CD4-positive, alpha-beta T cell treated with Interleukin-6 at 100 ng/mL for 8 hours (primary cell): ENCODE results near the gene PTGFRN.
A peak's percentile ranks its signal among the peaks of the same experiment; 100 is the strongest.

Experiments used
- DNase-seq: peaks from one replicate; pipeline ENCODE4 v3.0.0-alpha.2; 2020; ENCODE audit warnings: mixed read lengths, low spot score

Gene PTGFRN

DNA sequence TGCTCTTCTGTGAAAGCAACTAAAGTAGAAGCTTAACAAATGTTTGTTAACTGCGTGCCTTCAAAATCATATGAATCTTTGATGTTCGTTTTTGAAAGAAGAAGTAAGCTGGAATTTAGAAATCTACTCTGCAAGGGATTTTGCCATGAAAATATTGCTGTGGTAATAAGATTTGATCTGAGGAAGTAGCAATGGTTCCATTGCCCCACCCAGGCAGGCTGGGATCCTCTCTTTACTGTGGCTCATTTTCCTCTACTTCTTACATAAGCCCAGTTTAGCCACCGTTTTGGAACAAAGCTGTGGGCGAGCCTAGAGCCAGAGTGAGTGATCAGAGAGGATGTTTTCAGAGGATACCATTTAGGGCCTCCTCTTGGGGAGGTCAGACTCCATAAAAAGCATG, 20.3 kb upstream of the PTGFRN start:
- no peak for DNase-seq

DNA sequence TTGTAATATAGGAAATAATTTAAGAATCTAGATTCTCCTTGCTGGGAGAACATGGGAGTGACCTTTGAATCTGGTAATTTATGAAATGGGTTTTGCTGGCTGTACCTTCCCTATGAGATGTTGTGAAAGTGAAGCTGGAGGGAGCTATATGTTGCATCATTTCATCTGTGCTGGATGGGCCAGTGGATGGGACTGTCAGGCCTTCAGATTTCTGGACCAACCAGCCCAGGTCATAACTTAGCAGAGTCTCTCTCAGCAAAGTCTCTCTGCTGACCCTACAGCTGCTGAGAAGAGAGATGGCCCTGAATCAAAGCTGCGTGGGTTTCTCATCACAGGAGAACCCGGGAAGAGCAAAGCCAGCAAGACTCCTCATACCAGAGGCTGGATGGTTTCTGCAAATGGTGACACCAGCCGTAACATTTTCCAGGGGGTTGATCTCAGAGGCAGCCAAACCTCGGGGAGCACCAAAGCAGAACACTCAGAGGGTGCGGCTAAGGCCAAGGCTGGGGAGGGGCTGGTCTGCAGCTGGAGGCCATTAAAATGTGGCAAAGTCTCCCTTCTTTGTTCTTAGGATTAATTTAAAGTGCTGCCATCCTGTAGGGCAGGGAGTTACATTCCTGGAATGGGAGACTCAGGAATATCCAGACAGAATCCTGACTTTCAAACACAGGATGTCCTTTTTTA, 18.2 kb upstream of the PTGFRN start:
- DNase-seq = no peak

DNA sequence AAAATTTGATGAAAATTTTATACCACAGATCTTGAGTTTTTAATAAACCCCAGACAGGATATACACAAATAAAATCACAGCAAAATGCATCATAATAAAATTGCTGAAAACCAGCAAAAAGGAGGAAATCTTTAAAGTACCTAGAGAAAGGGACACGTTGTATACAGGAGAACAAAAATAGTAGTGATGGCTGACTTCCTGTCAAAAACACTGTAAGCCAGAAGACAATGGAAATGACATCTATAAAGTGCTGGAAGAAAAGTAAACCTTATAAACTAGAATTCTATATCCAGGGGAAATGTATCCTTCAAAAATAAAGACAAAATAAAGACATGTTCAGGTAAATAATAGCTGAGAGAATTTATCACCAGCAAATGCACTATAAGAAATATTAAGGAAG, 14.6 kb upstream of the PTGFRN start:
- DNase-seq = no peak

DNA sequence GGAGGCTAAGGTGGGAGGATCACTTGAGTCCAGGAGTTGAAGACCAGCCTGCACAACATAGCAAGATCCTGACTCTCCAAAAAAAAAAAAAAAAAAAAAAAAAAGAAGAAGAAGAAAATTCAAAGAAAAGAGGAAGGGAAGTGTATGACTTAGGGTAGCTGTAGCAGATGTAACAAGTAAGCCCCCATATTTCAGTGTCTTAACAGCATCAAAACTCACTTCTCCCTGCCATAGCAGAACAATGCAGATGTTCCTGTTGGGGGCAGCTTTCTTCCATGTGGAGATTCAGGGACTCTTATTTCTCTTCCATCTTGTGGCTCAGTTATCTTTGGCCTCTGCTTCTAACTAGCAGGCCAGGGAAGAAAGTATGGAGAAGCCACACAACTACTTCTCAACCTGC, 10.2 kb upstream of the PTGFRN start:
- DNase-seq = no peak

DNA sequence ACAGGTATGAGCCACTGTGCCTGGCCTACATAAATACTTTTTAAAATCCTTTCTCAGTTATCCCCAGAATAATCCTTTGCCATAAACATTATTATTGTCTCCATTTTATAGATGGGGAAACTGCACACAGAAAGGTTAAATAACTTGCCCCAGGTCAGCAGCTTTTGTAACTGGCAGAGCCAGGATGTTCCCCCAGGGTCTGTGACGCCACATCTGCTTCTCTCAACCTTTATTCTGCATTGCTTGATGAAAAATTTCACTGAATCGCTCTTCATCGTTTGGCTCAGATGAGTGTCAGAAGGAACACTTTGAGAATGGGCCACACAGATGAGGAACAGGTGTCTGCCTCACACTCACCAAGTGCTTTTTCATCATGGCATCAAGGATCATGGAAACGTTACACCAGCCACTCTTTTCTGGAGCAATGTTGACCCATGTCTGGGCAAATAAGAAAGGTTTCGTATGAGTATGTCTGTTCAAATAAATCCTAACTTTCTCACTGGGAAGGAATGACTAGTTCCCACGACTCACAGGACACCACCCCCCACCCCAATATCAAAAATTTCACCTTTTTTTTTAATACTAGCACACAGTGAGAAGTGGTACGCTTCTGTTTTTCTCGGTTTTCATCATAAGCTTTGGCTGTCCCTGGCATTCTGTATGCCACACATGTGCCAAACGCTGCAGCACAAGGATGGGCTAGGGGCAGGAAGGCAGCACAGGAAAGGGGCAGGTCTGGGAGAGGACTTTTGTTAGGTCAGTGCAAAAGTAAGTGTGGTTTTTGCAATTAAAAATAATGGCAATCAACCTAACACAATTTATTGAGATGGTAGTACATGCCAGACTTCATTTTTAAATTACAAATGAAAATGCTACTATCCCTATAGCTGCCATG, 9.0 kb upstream of the PTGFRN start:
- DNase-seq = no peak

DNA sequence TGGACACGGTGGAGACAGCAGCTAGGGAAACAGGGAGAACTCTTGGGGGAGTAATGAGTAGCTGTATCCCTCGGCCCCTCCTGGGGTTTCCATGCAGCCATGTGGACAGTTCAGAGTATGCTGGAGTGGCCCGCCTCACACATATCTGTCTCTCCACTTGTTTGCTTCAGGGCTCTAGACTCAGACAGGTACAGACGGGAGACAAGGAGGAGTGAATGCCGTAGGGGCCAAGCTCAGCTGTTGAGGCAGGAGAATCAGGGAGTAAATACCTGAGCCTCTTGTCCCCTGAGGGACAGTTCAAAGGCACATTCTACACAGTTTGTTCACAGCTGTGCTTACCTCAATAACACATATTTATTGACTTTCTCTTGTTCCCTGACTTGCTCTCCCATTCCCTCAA, 7.7 kb upstream of the PTGFRN start:
- DNase-seq = no peak

DNA sequence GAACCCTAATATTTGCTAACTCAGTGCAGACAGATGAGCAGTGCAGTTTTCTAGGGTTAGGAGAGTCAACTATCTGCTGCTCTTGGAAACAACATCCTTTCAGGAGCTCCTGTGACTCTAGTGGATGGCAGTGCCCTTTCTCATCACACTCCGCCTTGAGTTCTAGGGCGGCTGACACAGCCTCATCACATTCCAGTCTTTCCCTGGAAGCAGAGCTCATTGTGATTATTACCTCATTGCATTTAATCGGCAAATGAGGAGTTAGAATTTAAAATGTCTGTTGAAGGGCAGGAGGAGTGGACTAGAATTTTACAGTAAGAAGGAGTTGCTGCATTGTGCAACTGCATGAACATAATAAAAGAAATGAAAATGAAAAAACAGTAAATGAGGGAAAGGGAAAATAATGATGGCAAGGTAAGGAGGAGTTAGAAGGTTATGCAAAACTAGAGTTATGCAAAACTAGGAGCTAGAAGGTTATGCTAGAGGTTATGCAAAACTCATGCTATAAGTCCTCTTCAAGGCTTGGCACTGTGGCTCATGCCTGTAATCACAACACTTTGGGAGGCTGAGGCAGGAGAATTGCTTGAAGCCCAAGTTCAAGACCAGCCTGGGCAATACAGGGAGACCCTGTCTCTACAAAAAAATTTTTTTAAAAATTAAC, 6.9 kb upstream of the PTGFRN start:
- no peak for DNase-seq

DNA sequence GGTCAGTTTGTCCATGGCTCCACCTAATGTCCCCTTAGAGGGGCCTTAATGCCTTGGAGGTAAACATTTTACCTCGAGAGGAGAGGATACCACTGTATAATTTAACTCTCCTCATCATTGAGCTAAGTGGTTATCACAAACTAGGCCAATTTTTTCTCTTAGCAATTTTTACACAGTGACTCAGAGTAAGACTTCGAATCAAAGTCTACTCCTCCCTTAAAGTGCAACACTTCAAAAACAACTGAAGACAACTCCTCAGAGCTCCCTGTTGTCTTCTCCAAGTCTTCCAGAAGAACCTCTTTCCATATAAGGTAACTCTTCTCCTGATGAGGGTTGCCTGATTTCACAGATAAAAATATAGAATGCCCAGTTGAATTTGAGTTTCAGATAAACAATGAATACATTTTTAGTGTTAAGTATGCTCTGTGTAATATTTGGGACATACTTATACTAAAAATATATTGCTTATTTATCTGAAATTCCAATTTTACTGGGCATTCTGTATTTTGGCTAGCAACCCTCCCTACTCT, 4.9 kb upstream of the PTGFRN start:
- no peak for DNase-seq

DNA sequence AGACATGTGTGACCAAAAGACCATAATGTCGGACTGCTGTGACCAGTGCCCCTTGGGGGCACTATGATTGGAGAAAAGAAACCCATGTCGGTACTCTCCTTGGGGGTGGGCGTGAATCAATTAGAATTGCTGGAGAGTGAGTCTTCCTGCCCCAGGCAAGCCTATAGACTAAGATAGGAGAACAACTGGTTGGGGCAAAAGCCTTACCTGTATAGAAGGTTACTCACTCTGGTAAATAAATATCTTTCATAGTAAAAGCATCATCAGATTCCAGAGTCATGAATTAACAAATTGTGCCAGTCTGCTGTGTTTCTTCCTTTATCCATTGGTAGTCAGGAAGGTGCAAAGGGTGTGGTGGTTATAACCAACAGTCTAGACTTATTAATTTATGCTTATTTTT, 2.9 kb upstream of the PTGFRN start:
- DNase-seq = no peak

DNA sequence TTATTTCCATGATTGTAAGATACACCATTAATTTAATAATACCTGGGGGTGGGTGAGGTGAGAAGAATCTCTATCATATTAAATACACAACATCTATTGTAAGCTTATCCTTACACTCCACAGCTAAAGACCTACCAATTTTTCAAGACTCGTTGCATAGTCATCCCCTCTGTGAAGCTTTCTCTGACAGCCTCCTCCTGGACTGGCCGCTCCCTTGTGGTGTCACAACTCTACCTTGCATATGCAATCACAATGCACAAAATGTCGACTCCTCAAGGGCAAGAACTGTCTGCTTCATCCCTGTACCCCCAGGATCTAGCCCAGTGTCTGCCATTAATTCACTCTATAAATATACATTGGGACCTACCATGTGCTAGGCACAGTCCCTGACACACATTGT, 2.4 kb upstream of the PTGFRN start:
- DNase-seq = no peak

DNA sequence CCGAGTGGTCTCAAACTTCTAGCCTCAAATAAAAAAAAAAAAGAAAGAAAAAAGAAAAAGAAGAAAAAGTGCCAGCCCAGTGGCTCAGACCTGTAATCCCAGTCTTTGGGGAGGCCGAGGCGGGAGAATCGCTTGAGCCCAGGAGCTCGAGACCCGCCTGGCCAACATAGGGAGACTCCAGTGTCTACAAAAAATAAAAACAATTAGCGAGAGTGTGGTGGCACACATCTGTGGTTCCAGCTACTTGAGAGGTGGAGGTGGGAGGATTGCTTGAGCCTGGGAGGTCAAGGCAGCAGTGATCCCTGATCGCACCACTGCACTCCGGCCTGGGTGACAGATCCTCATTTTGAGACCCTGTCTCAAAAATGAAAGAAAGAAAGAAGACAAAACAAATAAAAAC, 1.4 kb upstream of the PTGFRN start:
- DNase-seq = no peak

DNA sequence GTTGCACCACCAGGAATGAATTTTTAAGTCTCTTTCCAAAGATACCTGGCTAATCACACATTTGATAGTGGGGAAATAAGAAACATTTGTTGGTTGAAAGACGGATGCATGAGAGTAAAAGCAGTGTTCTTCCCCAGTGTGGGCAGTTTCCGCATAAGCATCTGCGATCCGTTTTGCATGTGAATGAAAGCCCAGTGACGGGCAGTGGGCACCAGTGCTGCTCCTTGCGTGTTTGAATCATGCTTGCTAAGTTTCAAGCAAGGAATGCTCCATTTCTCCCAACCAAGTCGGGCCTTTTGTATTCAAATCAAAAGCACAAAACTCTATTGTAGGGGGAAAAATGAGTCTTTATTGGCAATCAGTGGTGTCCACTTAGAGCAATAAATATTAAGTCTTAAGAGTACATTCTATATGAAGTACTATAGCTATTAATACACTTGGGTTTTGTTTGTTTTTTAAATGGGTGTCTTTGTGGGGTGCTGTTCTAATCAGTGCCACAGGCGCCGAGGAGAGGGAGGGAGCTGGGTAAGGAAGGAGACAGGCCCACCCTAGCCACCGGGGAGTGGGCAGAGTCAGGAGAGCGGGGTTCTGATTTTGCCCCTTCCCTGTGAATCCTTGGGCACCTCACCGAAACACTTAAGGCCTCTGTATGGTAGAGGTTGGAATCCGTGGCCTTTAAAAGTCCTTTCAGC, 750 bp upstream of the PTGFRN start:
- DNase-seq = no peak

DNA sequence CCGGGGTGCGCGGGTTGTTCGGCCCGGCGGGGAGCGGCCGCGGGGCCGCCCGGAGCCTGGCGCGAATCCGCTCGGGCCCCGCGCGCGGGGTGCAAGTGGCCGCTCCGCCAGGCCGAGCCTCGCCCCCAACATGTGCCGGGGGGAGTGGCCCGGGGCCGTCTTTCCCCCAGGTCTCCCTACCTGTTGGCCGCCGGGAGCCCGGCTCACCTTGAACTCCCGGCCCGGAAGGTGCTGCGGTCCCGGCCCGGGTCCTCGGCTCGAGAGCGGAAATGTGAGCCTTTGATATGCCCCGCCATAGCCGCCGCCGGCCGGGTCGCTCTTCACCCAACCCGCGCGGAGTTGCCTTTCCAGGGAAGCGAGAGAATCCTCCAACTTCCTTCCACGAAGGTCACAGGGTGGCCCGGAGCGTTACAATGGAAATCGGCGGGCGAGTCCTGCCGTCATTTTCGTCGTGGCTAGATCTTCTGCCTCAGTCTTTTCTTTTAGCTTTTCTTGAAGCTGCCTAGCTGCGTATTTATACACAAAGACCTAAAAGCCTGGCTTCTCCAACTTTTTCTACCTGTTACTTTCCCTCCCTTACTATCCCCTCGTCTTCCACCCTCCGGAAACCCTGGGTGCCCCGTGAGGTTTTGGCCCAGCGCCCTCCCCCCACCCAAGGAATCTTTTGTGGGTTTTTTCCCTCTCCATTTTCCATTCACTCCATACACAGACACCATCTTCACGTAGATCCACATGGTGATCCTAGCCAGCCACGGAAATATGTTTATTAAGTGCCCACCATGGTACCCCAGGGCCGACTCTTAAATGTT, 867 bp downstream of the PTGFRN start:
- peak; percentile 43 for DNase-seq

DNA sequence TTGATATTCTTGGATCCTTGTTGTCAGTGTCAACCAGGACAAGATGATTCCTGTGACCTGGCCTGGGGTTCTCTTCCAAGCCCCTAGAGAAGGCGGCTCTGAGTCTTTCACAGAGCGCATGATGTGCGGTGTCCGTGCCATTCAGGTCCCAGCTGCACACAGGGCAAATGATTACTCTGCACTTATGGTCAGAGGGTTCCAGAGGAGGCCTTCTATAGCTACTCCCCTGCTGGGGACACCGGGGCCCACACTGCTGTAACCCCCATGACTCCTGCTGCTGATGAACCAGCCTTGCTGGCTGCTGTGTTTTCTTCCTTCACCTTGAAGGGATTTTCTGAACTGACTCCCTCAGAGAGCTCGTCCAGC, 1.5 kb downstream of the PTGFRN start:
- DNase-seq = no peak

DNA sequence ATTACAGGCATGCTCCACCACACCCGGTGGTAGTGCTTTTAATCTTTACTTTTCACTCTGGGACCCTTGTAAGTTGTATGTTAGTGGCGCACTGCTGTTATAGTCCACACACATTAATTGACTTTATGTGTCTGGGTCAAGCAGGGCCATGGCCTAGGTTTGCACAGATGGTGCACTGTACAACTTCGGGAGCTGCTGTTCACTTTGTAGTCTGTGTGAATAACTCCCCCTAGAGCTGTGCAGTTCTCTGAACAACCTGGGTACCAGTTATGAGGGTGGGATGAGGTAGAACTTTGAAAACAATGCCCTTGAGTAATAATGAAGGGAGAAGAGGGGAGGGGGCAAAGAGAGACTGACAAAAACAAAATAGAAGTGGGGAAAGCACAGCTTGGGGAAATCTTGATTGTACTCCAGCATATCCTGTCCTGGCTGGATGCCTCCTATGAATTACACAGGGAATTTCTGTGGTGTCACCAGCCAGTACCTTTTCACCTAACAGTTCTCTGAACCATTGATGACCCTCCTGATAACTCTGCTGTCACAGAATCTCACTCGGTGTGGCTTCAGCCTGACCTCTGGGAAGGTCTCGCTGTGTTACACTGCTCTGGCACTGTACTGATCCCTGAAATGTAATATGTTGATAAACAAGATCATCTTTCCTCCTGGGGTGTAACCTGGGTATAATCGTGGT, 2.2 kb downstream of the PTGFRN start:
- no peak for DNase-seq

DNA sequence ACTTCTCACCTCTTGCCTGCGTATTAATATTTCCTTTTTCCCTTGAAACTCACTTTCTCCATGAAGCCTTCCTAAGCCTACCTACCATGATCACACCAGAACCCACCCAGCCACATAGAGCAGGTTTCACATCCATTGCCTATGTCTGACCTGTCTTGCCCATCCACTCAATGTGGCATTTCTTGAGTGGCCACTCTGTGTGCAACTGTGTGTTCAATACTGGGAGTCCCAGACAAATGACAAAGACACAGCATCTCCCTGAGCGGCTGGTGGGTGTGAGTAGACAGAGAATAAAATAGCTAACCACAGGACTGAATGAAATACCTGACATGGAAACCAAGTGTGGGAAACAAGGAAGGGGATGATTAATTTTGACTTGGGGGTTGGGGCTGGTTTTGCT, 3.1 kb downstream of the PTGFRN start:
- no peak for DNase-seq

DNA sequence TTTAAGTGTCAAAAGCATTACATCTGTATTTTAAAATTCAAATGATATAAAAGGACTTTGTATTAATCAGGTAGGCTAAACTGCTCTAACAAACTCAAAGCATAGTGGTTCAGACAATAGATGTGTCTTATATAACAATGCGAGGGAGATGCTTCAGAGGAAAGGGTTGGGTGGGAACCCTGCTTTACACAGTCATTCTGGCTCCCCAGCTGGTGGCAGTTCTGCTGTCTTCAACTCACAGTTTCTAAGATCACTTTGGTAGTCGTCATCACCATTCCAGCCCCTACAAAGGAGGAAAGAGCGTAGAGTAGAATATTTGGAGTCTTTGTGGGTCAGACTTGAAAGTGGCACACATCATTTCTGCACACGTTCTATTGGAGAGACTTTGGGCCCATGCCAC, 4.2 kb downstream of the PTGFRN start:
- no peak for DNase-seq

DNA sequence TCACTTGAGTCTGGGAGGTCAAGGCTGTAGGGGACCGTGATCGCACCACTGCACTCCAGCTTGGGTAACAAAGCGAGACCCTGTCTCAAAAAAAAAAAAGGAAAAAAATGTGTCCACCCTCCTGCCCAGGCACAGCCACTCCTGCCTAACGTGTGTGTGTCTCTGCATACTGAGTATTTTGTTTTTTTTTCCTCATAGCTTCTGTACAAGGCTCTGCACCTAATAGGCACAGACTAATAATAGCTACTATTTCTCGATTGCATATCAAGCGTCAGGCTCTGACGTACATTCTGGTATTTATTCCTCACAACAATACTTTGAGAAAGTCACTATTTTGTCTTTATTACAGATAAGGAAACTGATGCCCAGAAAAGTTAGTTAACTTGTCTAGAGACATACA, 5.0 kb downstream of the PTGFRN start:
- DNase-seq = no peak

DNA sequence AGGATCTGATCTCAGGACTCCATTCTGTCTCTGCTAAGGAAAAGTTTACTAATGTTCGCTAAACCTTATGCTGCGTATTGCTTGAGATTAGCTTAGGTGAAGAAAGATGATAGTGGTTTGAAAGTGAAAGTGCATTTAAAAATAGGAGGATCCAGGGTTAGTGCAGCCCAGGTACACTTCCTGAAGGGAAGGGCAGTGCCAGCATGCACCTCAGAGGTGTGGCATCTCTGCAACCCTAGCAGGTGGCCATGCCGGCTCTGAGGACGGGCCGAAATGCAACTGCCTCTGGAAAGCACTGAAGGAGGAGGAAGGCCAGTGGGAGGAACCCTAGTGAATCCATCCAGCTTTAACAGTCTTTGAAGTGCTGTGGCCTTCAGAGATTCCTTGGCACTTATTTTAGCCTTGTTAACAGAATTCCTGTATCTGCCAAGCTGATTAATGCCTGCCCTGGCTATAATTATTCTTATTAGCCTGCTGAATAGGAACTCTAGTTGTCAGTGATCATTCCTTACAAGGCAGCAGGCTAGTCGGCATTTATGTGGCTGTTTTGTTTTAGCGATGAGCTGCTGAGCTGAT, 5.5 kb downstream of the PTGFRN start:
- DNase-seq = no peak

DNA sequence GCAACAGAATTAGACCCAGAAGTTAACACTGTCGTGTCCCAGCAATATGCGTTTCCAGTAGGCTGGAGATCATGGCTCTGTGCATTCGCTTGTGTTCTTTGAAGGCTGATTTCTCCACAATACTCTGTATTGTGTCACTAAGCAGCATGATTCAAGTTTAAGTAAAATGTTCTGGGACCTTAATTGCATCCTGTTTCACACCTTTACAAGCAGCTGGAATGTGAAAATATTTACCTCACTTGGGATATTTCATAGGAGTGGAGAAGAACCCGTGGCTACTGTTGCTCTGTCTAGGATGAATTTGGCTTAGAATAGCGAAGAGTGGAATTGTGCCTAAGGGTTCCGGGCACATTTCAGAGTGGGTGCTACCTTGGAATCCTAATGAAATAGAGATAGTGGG, 6.3 kb downstream of the PTGFRN start:
- DNase-seq = no peak
